CMK (cell line): ENCODE data around the gene CCAR1.
"Not testable (repeated sequence)": the region's sequence is repeated elsewhere in the genome, so short reads cannot be mapped to it uniquely, and the experiment has no call there.

Experiments
- DNase-seq: peaks from one replicate; pipeline ENCODE4 v3.0.0-alpha.2; 2010; ENCODE audit warnings: low read depth

The CCAR1 gene, protein sequence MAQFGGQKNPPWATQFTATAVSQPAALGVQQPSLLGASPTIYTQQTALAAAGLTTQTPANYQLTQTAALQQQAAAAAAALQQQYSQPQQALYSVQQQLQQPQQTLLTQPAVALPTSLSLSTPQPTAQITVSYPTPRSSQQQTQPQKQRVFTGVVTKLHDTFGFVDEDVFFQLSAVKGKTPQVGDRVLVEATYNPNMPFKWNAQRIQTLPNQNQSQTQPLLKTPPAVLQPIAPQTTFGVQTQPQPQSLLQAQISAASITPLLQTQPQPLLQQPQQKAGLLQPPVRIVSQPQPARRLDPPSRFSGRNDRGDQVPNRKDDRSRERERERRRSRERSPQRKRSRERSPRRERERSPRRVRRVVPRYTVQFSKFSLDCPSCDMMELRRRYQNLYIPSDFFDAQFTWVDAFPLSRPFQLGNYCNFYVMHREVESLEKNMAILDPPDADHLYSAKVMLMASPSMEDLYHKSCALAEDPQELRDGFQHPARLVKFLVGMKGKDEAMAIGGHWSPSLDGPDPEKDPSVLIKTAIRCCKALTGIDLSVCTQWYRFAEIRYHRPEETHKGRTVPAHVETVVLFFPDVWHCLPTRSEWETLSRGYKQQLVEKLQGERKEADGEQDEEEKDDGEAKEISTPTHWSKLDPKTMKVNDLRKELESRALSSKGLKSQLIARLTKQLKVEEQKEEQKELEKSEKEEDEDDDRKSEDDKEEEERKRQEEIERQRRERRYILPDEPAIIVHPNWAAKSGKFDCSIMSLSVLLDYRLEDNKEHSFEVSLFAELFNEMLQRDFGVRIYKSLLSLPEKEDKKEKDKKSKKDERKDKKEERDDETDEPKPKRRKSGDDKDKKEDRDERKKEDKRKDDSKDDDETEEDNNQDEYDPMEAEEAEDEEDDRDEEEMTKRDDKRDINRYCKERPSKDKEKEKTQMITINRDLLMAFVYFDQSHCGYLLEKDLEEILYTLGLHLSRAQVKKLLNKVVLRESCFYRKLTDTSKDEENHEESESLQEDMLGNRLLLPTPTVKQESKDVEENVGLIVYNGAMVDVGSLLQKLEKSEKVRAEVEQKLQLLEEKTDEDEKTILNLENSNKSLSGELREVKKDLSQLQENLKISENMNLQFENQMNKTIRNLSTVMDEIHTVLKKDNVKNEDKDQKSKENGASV

DNA sequence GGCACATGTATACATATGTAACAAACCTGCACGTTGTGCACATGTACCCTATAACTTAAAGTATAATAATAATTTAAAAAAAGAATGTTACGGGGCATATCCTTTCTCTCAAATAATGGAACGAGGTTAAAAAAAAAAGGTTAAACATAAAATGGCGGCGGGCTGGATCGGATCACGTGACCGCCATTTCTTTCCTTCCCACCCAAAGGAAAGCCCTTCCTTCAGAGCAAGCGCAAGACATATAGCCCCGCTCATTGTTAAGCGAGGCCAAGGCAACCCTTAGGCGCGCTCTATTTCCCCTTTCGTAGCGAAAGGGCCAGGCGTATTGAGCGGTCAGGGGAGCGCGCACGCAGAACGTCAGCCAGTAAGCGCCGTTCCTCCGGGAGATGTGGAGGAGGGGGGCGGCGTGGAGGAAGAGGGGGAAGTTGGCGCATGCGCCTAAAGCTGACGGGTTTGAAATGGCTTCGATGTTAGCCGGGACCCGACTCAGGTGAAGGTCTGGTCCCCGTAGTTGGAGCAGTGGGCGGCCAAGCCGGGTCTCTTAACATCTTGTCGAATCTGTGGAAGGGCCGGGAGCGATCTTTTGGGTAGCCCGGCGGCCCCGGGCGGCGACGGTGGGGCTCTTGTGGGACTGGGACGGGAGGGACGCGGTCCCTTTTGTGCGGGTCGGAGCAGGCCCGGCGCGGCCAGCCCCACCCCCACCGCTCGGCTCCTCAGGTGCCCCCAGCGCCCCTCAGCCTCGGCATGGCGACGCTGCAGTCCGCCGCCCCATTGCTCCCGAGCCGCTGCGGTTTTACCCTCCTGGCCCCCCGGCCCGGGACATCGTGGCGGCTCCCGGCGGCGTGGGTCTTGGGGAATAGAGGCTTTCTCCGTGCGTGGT lies at the start of gene CCAR1:
CCAR1 (plus strand) TSS at position 447 of the 880 bp plus-strand sequence. CDS start 1,266 bp downstream, outside the sequence.
- peak; percentile 96 for DNase-seq

DNA sequence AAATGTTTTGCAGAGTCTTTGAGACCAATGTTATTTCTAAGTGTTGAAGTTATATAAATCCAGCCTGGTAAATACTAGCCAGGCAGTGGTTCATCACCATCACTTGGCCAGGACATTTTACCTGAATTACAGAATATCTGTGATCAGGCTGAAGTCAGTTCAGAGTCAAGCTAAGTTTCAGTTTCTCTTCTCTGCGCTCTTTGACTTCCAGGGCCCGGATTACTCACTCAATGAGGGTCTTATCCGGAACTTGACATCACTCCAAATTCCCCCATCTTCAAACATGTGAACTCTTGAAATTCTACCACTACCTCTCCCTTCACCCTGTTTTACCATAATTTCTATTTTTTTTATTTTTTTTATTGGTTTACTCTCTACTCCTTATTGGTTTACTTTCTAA lies 36.6 kb upstream of the CCAR1 start:
- no peak for DNase-seq

DNA sequence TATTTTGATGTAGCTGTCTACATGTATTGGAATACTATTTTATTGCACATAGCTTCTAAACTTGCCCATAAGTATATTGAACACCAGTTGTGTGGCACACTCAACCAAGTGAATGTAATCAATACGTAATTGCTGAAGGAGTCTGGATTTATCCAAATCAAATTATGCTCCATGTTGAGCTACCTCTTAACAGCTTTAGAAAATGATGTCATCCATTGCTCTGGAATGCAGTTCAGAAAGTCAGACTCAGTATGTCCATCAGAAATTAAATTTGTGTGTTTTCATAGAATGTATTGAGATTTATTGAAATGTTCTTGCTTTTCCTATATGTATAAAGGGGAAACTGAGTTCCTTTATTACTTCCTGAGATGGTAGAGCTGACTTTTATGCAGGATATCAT lies 25.0 kb upstream of the CCAR1 start:
- no peak for DNase-seq

DNA sequence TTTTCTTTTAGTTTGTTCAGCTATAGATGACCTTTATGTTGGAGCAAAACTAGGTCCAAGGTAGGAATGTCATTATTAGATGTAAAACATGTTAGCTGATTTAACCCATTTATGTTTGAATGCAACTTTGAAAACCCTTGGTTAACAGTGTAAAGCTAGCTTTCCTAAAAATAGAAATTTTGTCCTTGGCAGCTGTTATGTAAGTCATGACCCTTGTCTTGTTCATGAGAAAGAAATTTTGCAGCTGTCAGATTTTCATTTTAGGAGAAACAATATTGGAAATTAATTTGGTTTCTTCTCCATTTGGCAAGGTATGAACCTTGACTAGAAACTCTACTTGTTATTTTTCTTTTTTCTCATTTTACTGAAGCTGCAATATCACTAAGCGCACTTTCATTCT lies 23.9 kb upstream of the CCAR1 start:
- DNase-seq: no peak

DNA sequence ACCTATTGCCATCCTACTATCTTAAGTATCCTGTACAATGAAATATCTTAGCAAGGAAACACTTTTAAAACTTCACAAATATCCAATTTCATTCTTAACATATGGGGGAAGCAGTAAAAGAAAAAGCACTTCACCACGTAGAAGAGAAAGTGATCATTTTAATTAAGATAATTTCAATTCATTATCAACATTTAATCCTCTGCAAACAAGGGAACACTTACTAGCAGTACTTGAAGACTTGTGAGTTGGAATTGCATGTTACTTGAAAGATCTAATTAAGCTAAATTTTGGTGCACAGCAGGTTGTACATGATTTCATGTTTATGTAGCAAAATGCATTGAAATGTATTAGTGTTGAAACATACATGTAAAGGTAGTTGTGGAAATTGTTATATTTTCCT lies 20.8 kb upstream of the CCAR1 start:
- no peak for DNase-seq

DNA sequence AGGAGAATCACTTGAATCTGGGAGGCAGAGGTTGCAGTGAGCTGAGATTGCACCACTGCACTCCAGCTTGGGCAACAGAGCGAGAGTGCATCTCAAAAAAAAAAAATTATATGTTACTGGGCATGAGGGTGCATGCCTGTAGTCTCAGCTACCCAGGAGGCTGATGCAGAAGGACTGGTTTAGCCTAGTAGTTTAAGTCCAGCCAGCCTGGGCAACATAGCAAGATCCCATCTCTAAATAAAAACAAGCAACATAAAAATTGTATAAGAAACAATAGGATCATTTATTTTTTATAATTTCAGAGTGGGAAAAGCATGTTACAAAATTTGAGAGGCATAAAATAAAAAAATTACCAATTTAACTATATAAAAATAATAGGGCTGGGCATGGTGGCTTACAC lies 15.5 kb upstream of the CCAR1 start:
- DNase-seq: no peak

DNA sequence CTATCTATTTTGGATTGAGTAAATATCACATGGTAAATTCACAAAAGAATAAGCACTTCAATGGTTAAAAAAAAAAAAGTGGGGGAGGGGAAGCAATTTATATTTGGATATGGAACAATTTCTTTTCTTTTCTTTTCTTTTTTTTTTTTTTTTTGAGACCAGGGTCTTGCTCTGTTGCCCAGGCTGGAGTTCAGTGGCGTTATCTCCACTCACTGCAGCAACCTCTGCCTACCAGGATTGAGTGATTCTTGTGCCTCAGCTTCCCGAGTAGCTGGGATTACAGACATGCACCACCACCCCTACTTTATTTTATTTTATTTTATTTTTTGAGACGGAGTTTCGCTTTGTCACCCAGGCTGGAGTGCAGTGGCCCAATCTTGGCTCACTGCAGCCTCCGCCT lies 12.1 kb upstream of the CCAR1 start:
- DNase-seq: not testable (repeated sequence)

DNA sequence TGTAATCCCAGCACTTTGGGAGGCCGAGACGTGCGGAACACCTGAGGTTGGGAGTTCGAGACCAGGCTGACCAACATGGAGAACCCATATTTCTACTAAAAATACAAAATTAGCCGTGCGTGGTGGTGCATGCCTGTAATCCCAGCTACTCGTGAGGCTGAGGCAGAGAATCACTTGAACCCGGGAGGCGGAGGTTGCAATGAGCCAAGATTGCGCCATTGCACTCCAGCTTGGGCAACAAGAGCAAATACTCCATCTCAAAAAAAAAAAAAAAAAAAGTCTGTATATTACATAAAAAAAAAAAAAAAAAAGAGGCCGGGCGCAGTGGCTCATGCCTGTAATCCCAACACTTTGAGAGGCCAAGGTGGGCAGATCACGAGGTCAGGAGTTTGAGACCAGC lies 8.0 kb upstream of the CCAR1 start:
- DNase-seq: not testable (repeated sequence)

DNA sequence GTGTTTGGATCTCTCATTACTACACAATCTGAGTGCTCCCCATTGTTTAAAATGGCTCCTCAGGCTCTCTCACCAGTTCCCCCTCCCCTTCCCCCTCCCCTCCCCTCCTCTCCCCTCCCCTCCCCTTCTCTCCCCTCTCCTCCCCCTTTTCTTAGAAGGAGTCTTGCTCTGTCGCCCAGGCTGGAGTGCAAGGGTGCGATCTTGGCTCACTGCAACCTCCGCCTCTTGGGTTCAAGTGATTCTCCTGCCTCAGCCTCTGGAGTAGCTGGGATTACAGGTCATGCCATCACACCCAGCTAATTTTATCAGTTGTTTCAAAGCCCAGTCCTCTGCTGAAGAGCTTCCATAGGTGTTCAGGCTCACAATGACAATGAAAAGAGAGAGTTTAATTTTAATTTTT lies 3.6 kb upstream of the CCAR1 start:
- DNase-seq: no peak

DNA sequence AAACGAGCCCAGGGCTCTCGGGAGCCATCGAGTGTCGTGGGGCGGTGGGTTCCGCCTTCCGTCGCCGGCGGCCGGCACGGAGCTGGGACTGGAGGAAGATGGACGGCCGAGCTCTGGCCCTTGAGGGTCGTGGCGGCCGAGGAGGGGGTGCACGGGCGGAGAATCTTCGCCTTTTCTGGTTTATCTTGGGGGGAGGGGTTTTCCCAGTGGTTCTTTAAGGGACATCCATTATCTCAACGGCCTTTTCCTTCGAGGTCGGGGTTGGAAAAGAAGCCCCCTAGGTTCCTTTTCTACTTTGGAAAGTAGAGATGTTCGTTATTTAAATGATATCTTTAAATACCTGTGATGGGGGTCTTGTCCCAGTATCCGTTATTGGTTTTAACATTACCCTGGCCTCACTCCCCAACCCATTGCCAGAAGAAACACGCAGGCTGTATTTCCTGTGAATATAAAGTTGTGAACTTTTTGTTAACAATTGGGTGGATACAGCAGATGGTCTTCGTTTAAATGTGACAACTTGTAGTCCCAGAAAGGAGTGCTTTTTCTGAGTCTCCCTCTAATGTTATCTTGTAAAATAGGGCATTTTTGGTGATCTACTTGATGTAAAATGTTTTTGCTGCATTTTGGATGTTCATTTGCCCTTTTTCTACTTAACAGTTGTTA lies 765 bp downstream of the CCAR1 start:
- no peak for DNase-seq

DNA sequence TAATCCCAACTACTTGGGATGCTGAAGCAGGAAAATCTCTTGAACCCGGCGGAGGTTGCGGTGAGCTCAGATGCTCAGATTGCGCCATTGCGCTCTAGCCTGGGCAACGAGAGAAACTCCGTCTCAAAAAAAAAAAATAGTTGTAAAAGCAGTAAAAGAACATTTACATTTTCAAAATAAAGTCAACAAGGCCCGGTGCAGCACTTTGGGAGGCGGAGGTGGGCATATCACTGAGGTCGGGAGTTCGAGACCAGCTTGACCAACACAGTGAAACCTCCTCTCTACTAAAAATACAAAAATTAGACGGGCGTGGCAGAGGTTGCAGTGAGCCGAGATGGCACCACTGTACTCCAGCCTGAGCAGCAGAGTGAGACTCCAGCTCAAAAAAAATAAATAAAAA lies 4.0 kb downstream of the CCAR1 start:
- DNase-seq: no peak

DNA sequence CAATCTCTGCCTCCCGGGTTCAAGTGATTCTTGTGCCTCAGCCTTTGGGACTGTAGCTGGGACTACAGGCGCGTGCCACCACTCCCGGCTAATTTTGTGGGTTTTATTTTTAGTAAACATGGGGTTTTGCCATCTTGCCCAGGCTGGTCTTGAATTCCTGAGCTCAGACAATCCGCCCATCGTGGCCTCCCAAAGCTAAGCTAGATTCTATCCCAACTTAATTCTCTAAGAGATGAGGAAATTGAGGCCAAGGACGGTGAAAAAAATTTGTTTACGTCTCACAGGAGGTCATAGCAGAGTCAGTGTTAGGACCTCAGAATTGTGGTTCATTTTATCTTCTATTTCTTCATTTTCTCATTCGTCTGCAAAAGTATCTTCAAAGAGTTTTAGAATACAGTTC lies 6.1 kb downstream of the CCAR1 start:
- DNase-seq: no peak

DNA sequence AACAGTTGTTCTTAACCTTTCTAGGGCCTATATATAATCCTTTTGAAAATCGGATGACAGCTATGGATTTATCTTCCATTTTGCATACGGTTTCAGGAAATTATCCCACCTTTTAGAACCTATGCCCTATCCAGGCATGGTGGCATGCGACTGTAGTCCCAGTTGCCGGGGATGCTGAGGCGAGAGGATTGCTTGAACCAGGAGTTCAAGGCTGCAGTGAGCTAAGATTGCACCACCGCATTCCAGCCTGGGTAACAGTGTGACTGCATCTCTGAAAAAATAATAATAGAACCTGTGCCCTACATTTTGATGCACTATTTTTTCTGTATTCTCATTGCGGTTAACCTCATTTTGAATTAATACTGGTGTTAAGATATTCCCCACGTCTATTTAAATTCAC lies 11.6 kb downstream of the CCAR1 start:
- no peak for DNase-seq

DNA sequence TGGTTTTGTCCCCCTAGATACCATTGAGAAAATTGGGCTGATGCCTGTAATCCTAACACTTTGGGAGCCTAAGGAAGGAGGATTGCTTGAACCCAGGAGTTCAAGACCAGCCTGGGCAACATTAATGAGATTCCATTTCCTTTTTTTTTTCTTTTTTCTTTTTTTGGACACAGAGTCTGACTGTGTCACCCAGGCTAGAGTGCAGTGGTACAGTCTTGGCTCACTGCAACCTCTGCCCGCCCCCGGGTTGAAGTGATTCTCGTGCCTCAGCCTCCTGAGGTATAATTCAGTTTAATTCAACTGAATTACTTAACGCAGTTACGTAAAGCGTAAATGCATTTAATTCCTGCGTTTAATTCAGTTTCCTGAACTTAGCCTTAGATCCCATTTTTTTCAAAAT lies 13.3 kb downstream of the CCAR1 start:
- no peak for DNase-seq

DNA sequence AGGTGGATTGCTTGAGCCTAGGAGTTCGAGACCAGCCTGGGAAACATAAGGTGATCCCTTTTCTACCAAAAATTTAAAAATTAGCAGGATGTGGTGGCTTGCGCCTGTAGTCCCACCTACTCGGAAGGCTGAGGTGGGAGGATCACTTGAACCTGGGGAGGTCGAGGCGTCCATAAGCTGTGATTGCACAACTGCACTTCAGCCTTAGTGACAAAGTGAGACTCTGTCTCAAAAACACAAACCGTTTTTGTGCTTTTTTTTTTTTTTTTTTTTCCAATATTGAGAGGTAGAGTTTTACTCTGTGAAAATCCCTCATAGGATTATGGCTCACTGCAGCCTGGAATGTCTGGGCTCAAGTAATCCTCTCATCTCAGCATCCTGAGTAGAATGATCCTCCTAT lies 14.1 kb downstream of the CCAR1 start:
- no peak for DNase-seq

DNA sequence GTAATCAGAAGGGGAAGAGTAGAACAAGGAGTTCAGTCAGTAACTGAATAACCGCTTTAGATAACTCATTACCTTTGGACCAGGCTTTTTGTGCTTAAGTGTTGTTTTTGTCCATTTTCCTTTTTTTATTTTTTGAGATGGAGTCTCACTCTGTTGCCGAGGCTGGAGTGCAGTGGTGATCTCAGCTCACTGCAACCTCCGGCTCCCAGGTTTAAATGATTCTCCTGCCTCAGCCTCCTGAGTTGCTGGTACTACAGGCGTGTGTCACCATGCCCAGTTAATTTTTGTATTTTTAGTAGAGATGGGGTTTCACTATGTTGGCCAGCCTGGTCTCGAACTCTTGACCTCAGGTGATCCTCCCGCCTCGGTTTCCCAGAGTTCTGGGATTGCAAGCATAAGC lies 14.7 kb downstream of the CCAR1 start:
- not testable (repeated sequence) for DNase-seq

DNA sequence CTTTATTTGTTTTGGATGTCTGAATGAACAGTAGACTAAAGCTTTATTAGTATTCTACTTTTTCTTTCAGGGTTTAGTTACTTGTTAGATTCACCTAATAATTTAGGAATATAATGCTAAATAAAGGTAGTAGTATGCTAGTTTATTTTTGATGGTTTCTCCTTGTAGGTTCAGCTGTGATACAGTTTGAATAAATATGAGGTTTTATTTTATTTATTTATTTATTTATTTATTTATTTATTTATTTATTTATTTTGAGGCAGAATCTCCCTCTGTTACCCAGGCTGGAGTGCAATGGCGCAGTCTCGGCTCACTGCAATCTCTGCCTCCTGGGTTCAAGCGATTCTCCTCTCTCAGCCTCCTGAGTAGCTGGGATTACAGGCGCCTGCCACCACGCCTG lies 19.6 kb downstream of the CCAR1 start:
- DNase-seq: not testable (repeated sequence)

DNA sequence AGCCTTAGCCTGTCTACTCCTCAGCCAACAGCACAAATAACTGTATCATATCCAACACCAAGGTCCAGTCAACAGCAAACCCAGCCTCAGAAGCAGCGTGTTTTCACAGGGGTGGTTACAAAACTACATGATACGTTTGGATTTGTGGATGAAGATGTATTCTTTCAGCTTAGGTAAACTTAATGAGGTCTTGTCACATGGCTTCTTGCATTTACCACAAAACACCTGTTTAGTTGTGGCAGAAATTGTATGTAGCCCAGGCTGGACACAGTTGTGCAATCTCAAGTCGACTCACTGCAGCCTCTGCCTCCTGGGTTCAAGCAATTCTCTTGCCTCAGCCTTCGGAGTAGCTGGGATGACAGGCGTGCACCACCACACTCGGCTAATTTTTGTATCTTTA lies 21.4 kb downstream of the CCAR1 start:
- no peak for DNase-seq

DNA sequence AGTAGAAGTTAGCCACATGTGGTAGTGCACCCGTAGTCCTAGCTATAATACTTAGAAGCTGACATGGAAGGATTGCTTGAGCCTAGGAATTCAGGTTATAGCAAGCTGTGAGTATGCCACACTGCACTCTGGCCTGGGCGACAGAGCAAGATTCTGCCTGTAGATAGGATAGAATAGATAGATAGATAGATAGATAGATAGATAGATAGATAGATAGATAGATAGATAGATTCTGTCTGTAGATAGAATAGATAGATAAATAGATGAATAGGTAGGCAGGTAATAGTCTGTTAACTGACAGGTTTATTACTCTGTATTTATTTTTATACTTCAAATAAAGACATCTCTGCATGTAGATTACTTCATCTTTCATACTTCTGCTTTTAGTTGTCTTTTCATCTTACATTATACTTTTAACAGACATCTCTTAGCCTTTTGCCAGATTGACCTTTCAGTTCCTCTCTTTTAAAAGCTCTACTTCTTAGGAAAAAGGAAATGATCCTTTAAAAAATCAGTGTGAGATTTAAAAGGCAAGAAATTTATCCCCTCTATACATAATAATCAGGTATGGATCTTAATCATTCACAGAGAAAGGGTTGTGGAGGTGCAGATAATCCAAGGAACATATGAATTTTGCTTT lies 31.8 kb downstream of the CCAR1 start:
- no peak for DNase-seq

DNA sequence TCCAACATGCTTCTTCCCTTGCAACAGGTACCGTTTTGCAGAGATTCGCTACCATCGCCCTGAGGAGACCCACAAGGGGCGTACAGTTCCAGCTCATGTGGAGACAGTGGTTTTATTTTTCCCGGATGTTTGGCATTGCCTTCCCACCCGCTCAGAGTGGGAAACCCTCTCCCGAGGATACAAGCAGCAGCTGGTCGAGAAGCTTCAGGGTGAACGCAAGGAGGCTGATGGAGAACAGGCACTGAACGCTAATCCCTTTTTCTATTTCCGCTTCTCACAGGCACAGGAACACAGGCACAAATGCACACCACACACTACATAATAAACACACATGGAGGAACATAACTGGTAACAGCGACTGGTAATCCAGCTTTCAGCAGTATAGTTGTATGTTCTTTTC lies 35.2 kb downstream of the CCAR1 start:
- no peak for DNase-seq

DNA sequence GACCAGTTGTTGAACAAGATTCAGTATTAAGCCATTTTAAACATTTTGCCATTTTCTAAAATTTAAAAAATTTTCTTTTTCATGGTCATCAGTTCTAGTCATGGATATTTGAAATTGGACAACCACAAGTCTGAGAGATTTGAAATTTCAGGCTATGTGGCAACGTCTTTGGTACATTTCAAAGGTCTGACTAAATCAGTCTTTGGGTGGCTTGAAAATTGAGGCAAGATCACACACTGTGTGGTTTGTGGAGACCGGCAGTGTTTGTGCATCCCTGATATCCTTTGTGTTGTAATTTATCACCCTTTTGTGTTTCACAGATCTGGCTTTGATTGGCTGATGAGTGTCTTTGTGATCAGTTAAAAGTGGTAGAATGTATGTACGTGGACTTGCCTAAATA lies 35.7 kb downstream of the CCAR1 start:
- DNase-seq: no peak
